Erythroblast (primary cell): ENCODE results near the gene MRPL32.

ENCODE experiments used
- DNase-seq, 2 experiments: peaks; one replicate each; lab custom pipeline; 2025; lab: John Stamatoyannopoulos, UW
- GATA1 ChIP-seq: IDR thresholded peaks from 2 replicates; pipeline ENCODE4 v1.6.1; 2011; ENCODE audit warnings: low read depth, mild to moderate bottlenecking, control low read depth, low read length, moderate library complexity
- POLR2A ChIP-seq: IDR thresholded peaks from 2 replicates; pipeline ENCODE4 v1.6.1; 2011; ENCODE audit warnings: mild to moderate bottlenecking, low read length

Gene MRPL32

DNA sequence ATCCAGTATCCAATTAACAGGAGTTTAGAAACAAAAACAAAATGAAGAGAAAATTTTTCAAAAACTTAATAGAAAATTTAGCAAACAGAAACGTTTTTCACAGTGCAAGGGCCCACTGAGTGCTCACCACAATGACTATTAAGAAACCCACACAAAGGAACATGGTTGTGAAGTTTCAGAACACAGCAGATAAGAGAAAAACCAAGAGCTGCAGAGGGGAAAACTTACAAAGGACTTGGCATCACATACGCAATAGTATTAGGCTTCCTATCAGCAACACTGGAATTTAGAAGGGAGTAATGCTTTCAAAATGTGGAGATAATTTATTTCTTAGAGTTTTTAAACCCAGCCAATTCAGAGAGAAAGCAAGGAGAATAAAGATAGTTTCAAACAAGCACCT is 18.6 kb upstream of the MRPL32 start:
- TF ChIP-seq GATA1 (no peak), POLR2A (no peak)
- DNase-seq, result peak; percentile 10 to 16

DNA sequence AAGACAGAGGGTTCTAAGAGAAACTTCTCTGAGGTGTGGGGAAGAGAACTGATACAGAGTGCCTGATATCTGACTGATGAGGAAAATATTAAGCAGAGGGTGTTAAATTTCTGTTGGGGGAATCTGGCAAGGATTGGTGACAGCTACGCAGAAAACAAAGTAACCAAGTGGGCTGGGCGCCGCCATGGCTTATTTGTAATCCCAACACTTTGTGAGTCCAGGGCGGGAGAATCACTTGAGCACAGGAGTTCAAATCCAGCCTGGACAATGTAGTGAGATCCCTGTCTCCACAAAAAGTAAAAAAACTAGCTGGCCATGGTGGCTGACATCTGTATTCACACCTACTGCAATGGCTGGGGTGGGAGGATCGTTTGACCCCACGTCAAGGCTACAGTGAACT is 18.2 kb upstream of the MRPL32 start:
- no peak for DNase-seq
- TF ChIP-seq GATA1 (no peak), POLR2A (no peak)

DNA sequence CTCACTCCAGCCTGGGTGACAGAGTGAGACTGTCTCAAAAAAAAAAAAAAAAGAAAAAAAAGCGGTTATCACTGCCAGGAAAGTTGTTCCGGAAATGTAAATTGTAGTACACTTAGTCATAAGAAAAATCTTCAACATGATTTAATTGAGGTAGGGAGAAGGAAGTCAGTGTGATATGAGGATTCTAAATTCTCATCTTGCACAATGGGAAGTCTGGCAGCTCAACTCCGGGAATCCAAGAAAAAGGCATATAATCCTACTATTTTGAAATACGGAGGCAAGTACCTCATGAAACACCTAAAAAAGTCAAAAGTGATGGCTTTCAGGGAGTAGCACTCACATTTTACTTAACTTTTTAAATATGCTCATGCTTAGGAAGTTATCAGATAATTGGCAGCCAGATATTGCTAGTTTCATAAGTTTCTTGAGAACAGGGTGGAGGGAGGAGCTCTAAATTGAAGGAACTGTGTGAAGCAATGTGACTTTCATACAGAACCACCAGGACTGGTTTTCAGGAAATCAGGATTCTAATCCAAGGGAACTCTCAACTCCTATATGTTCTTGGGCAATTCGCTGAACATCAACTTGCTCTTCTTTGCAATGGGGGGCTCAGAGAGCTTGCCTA is 17.6 kb upstream of the MRPL32 start:
- TF ChIP-seq POLR2A (no peak), GATA1 (no peak)
- DNase-seq, result peak; percentile 7 to 21

DNA sequence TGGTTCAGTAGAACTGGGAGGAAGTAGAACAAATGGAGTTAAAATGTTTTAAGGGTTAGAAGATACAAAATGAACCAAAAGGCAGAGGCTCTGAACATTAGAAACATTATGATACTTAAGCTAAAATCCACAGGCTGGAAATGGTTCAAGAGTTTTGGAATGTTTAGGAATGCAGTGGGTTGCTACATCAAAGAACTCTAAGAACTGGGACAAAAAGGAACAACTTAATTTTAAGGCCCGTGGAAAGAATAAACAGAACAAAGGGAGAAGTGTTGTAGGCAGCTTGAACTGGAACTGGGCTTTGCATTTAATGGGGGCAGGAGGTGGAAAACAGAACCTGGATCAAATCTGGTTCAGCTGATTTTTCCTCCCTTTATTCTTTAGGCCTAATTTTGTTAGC is 16.8 kb upstream of the MRPL32 start:
- no peak for TF ChIP-seq GATA1
- TF ChIP-seq POLR2A, result no peak
- no peak for DNase-seq

DNA sequence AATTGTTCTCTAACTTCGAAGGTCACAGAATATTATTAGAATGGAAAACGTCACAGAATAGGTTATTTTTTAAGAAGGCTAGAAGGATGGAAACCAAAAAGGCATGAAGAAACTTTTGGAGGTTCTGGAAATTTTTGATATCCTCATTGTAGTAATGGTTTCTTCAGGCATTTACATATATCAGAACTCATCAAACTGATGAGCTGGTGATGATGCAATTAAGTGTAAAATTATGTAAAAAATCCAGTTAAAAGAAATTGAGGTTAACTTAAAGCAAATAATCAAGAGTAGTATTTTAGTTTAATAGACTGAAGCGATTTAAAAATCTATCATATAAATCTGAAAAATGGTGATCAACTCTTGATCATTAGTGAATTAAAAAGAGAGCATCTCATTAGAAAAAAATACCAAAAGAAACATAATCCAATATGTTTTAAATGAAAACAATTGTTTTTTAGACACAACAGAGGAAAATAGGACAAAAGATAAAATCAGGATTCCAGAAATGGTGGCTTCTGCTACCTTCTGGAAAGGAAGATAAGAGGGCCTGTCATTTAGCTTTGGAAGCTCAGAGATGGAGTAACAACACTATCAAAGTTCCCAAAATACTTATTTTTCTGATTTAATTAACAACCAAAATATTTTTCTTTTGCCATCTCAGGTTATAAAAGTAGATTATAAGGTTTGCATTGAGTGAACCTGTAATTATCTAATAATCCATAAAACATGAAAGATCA is 10.0 kb upstream of the MRPL32 start:
- TF ChIP-seq GATA1 (no peak), POLR2A (no peak)
- peak in 1 of 2 experiments; percentile 9 for DNase-seq

DNA sequence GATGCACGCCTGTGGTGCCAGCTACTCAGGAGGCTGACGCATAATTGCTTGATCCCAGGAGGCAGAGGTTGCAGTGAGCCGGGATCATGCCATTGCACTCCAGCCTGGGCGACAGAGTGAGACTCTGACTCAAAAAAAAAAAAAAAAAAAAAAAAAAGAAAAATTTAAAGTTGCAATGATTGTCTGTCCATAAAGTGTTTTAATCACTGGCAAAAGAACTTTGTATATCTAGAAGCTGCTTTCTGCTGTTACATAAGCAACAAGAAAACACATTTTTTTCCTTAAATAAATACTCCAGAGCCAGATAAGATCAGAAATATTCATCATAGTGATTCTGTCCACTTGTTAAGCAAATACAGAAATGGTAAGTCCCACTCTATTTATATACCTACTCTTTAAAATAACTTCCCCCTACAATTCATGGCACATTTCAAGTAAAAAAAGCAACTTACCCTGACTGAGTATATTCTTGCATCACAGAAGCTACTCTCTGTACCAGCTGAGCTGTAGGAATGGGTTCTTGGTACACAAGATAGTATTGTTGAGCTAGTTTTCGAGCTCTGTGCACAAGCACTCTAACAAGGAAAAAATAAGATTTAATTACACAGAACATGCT is 7.8 kb upstream of the MRPL32 start:
- no peak for TF ChIP-seq POLR2A
- no peak for TF ChIP-seq GATA1
- no peak for DNase-seq

DNA sequence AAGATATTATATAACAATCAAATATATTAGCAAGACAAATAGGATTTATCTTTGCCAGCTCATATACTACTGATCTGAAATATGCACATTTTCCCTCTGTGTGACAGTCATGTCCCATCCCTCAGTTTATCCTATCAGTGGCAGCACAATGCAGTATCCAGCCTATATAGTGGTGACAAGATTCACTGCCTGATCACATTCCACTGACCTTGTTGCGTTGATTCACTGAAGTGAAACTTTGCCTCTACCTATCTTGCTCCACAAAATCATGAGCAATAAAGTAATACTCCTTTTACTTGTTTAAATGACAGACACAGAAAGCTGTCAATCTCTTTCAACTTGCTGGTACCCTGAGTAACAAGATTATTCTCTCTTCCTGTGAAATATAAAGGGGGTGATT is 6.5 kb upstream of the MRPL32 start:
- DNase-seq, result no peak
- no peak for TF ChIP-seq POLR2A
- TF ChIP-seq GATA1, result no peak

DNA sequence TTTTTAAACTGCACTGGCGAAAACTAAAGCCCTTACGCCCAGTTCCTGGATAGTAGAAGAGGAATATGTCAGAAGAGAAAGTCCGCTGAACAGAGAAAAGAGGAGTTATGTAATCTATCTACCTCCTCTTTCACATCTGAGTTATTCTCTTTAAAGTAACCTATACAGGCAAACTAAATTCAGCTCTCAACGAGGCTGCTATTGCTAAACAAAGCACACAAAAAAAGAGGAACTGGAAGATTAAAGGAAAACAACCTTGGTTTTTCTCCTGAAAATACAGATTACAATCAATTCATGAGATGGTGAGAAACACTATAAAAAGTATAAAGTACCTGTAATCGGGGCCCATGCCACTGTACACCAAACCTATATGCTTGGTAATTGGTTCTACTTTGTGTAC is 6.0 kb upstream of the MRPL32 start:
- no peak for DNase-seq
- TF ChIP-seq GATA1 (no peak), POLR2A (no peak)

DNA sequence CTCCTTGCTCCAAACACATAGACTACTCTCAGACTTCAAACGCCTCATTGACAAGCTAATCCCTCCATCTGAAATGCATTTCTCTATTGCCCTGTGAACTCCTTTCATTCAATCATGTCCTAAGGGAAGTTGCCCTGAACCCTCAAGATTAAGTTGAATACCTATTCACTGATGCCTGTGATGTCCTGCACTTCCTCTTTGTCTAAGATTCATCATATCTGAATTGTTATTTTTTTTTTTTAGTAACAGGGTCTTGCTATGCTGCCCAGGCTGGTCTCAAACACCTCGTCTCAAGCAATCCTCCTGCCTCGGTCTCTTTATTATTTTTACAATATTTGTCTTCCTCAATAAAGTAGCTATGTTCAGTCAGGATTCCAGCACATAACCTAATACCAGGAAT is 3.4 kb upstream of the MRPL32 start:
- DNase-seq, result peak in 1 of 2 experiments; percentile 11
- TF ChIP-seq GATA1, result no peak
- no peak for TF ChIP-seq POLR2A

DNA sequence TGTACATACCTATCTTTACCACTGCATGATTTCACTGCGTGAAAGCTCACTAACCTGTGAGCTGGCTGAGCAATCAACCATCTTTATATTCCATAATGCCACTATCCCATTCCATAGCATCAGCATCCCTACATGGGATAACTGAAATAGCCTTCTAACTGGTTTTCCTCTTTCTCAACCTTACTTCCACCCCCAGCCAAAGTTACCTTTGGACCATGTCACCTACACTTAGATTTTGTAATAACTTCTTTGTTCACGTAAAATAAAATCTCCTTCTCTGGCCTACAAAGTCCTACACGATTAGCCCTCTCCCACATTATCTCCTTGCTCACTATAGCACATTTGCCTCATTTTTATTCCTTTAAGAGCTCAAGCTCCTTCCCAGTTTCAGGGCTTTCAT is 2.7 kb upstream of the MRPL32 start:
- TF ChIP-seq POLR2A (no peak), GATA1 (no peak)
- no peak for DNase-seq

DNA sequence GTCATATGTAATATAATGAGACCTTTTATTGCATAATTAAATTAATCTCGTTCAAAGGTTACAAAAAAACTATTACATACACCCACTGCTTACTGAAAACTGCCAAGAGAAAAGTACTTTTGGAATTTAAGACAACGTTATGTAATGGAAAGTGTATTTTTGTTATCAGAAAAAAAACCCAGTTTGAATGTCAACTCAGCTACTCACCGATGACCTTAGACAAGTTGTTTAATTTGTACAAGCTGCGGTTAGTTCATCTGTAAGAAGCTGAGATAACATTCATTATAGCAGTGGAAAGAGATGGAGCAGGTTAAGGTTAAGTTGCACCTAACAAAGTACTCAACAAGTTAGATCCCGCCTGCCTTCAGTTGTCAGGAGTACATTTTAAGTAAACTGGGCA is 1.3 kb upstream of the MRPL32 start:
- DNase-seq, result peak; percentile 32 to 53
- no peak for TF ChIP-seq POLR2A
- no peak for TF ChIP-seq GATA1

DNA sequence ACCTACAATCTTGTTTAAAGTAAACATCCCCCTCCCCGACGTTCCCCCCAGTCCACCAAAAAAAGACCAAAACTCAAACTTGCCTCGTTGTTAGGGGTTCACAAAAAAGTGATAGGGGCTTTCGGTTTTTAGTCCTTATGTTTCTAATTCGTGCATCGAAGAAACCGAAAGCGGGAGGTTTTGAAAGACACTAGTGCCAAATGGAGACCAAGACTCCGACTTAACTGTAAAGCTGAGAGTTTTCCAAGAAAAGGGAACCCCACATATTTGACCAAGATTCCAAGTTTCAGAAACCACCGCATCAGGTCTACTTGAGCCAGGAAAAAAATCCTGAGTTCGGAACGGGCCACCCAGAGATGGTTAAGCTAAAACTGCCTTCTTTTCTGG is 736 bp upstream of the MRPL32 start:
- no peak for TF ChIP-seq GATA1
- no peak for TF ChIP-seq POLR2A
- DNase-seq, result peak; percentile 58 to 76

DNA sequence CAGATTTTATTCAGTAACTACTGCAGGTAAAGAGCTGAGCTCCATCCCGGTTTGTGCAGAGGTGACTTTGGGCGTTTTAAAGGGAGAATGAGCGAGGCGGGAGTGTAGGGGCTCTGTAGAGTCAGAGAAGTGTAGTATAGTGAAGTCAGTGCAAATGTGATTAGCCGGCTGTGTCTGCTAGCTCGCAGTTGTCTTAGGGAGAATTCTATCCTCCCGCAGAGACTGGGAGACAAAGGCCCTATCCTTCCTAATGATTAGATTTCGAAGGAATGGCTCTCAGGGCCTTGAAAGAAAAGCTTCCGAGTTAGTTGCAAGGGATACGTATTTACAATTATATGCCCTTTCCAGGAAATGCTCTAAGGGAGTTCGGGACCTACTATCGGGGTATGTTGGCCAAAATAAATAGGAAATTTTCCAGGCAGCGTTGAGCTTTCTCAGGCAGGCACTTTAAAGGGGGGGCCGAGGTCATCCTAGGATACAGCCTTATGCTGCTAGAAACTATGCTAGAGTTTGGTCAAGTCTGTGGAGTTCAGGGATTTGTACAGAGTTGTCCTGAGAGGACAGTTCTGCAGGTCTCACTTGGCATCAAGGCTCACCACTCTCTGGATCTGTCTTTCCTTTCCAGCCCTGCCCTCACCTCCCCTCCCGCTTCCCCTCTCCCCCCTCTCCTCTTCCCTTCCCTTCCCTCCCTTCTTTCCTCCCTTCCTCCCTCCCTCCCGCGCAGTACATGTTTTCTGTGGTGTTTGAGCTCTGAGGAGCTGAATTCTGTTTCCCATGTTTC is 825 bp downstream of the MRPL32 start:
- DNase-seq, result peak; percentile 32 to 41
- TF ChIP-seq POLR2A (no peak), GATA1 (no peak)
